Activated CD8-positive, alpha-beta memory T cell treated with anti-CD3 and anti-CD28 coated beads for 1 hour (primary cell): Measurements from ENCODE around the gene GGTLC3.
"Not testable (repeated sequence)": the region's sequence is repeated elsewhere in the genome, so short reads cannot be mapped to it uniquely, and the experiment has no call there.

Source experiments
- DNase-seq, 2 donors: peaks; one replicate each; pipeline ENCODE4 v3.0.0-alpha.2; 2020; ENCODE audit warnings: low read depth in 1 of 2; ENCODE audit errors: extremely low read depth in 1 of 2

Gene GGTLC3

GRCh38 chr22:18518061-18518460, at the start of gene GGTLC3:
TSS of gene GGTLC3 (minus strand) at chr22:18518161. CDS start at chr22:18517897, 264 bp downstream.
- DNase-seq: not testable (repeated sequence)

DNA sequence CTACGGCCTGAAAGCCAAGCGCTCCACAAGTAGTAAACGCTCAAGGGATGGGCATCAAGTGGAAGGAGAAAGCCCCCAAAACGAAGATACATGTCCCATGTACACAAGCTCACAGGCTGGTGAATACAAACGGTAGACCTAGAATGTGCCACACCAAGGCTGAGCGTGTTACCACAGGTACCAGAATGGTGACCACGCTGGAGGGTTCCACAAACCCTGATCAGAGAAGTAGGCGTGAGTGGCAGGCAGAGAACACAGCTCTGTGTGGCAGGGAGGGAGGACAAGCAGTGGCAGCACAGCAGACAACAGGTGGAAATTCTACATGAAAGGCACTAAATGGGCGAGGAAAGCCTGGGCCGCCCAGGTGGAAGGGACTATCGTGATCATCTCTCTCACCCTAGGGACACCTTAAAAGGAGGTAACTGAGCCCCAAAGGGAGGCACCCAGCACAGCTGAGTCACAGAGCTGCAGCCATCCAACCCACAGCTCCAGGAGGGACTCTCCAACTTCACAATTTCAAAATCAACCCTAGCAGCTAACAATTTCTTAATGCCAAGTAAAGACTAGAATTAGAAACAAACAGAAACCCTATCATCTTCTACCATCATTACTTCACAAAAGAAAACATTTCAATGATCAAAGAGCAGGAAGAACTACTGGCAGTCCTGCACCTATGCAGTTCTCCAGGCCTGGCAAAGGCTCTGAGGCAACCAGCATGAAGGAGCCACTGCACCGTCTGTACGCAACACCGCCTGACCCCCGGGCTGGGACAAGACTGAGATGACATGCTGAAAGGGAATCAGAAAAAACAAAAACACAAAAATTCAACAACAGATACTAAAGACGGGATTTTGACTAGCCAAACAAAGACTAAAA, 42.4 kb upstream of the GGTLC3 start:
- not testable (repeated sequence) for DNase-seq

DNA sequence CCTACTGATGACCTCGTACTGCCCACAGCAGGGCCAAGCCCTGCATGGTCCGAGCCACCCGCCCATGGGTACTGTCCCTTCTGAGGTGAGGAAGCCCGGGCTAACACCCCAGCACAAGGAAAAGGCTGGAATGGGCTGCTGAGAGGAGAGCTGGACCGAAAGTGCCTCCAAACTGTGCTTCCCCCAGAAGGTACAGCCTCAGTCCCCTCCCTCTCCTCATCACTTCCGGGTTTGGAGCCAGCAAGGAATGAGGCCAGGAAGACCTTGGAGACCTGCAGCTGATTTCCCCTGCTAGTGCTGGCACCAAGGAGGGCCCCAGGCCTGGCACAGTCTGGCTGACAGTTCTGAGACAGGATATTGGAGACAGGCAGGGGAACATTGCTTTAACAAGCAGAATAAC, 41.0 kb upstream of the GGTLC3 start:
- not testable (repeated sequence) for DNase-seq

DNA sequence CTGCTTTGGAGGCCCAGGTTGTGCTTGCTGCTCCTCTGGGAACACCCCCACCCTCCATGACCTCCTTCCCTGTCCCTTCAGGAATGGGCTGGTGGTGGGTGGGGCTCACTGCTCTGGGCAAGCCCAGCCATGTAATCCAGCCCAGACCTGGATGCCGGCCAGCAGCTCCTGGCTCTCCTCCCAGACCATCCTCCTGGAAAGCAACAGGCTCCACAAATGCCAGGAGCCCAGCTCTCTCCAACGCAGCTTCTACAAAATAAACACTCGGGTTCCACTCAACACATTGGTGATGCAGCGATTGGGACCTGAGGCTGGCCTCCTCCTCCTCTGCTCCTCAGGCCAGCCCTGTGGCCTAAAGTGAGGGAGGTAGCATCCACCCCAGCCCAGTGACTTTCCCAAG, 40.6 kb upstream of the GGTLC3 start:
- DNase-seq: not testable (repeated sequence)

DNA sequence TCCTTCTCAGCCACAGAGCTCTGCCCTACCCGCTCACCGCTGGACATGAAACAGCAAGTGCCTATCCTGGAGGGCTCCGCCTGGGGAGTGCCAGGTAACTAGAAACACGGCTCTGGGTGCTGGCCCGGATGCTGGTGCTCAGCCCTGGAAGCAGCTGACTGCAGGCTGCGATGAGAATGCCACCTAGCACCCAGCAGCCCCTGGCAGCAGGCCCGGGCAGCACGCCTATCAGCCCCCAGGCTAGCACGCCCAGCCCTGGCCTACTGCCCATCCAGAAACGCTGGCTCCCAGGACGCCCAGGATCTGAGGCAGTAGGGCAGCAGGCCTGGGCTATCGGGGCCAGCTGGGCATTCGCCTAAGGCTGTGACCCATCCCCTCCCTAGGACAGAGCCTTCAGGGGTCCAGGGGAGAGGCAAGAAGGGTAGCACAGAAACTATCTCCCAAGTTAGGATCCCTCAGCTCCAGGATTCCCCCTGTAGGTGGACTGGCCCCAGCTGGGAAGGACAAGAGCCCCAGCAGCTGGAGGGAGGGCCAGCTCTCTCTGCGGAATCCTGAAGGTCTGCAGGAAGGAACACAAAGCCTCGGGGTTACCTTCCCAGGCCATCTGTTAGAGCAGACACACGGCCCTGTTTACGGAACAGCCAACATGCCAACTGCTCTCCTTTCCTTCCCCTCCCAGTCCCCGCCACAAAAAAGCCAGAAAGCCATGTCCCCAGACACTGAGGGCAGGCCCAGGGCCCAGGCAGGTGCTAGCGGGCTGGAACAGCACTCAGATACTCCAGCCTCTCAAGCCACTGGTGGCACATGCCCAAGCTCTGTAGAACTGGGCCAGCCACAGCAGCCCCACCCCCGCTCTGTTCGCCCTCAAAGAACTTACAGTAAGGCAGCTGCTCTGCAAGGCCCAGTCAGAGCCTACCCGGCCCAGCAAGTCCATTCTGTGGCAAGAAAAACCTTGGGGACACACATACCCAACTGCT, 36.6 kb upstream of the GGTLC3 start:
- DNase-seq: not testable (repeated sequence)

DNA sequence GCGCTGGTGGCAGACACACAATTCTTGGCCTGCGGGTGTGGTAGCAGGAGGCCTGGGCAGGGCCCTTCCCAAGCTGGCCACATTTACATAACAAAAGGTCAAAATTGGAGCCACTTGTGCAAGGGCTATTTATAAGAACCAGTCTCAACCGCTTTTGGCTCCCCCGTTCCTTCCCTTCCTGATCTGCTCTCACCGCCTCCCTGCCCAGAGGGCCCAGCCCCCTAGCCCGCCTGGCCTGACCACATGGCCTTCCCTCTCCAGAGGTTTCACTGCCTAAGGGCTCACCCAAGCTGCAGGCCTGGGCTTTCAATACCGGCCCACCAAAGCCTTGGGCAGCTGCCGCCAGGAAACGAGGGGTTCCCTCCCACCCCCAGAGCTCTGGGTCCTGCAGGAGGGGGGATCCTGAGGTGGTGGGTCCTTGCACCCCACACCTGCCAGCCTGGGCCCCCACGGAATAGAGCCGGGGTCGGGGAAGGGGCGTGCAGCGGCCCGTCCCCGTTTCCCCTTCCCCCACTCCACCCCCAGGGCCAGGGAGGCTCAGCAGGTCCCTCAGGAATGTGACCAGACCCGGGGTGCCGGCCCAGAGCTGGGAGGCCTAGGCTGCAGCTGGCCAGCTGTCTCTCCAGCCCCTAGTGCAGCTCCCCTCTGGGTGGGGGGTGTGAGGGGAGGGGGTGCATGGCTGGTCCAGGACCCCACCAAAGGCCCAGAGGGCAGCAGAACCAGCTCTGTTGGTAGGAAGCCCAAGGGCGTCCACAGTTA, 35.1 kb upstream of the GGTLC3 start:
- not testable (repeated sequence) for DNase-seq

- not testable (repeated sequence) for DNase-seq
Measured at GRCh38 chr22:18551046-18551445, 33.1 kb upstream of the GGTLC3 start.

GRCh38 chr22:18549458-18550179, 31.7 kb upstream of the GGTLC3 start:
- not testable (repeated sequence) for DNase-seq

- DNase-seq: not testable (repeated sequence)
Measured at GRCh38 chr22:18544615-18545014, 26.7 kb upstream of the GGTLC3 start.

DNA sequence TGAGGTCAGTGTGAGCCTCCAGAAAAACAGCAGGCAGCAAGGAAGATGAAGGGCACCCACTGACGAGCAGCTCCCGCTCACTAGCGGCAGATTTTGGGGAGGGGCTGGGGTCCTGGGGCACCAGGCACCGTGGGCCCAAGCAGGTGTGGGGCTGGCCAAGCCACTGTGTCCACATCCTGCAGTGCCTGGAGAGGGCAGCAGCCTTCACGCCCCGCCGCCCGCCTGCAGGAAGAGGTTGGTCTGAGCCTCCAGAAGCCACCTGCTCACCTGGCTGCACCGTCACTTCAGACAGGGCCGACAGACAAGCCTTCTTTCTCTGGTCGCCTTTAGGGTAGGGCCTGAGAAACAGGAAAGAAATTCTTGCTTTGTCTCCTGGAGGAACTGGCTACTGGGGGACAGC, 25.4 kb upstream of the GGTLC3 start:
- not testable (repeated sequence) for DNase-seq

DNA sequence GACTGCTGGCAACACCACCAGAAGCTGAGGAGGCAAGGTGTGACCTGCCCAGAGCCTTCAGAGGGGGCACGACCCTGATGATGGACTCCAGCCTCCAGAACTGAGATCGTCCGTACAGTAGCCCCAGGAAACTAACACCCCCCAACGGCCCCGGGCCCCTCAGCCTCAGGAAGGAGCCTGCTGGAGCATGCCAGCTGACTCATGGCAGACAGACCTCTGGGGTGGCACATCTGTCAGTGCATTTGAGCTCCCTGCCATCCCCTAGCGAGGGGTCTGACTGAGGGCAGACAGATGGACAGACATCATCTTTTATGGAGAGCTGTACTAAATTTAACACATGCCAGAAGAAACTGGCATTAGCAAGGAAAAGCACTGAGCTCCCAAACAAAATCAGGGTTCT, 22.0 kb upstream of the GGTLC3 start:
- DNase-seq: not testable (repeated sequence)

DNA sequence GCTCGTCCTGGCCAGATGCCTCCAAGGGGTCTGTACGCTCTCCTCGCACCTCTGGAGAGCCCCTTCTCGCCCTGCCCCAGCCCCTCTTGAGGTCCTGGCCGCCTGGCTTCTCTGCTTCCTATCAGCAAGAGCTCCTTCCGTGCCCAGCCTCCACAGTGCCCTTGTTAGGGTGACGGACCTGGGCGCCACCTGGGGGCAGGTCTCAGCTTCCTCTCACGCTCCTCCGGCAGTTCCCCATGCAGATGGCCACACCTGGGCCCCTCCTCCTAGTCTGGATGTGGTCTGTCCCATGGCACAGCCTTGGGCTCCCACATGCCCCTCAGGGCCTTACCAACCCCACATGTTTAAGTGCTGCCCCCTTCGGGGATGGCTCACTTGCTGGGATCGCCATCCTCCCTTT, 16.4 kb upstream of the GGTLC3 start:
- DNase-seq: not testable (repeated sequence)

DNA sequence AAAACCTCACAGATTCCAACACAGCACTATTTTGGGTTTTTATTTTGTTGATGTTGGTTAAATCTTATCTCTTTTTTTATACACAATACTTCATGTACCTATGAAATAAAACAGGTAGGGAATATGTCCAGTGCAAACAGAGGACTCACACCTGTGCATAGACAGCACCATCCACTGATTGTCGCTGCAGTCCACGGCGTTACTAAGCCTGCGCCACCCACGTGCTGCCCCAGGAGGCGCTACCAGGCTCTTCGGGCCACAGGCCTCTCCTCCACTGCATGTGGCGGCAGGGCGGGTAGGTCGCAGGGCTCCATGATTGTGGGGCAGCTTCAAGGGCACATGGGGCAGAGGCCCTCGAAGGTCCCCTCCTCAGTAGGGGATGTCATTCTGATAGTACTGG, 15.7 kb upstream of the GGTLC3 start:
- DNase-seq: not testable (repeated sequence)

- not testable (repeated sequence) for DNase-seq
Measured at GRCh38 chr22:18529416-18530145, 11.6 kb upstream of the GGTLC3 start.

DNA sequence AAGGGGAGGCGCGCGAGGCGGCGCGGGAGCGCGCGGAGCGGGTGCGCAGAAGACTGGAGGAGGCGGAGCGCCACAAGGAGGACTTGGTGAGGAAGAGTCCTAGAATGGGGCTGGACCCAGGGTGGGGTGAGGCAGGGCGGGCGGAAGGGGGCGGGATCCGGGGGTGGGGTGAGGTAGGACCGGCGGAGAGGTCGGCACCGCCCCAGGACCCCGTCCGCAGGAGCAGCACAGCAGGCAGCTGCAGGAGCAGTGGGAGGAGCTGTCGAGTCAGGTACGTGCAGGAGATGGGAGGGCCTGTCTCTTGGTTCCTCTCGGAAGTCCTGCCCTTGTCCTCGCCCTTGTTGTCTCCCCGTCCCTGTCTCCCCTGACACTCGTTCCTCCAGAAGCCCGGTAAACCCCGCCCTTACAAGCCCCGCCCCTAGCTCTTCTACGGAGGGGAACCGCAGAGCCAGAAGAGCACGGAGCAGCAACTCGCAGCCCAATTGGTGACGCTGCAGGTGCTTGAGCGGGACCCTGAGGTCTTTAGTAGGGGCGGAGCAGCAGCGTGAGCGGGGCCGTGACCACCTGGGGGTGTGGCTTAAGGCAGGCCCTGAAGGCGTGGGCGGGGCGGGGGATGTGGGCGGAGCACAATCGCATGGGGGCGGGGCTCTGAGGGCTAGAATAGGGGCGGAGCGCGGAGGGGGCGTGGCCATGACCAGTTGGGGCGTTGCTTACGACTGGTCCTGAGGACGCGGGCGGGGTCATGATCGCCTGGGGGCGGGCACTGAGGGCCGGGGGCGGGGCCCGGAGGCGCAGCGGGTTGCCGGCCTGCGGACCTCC, 10.8 kb upstream of the GGTLC3 start:
- peak; percentile 59 to 92 for DNase-seq

- not testable (repeated sequence) for DNase-seq
Measured at GRCh38 chr22:18527752-18528596, 10.0 kb upstream of the GGTLC3 start, which contains the start of gene TMEM191B. TSS of gene TMEM191B (plus strand) at chr22:18527802. CDS start at chr22:18527981, 179 bp downstream.

GRCh38 chr22:18523328-18523727, 5.4 kb upstream of the GGTLC3 start:
- DNase-seq: not testable (repeated sequence)
